ENCODE measurements around the gene PSMA6.
"Not testable (repeated sequence)": the region's sequence is repeated elsewhere in the genome, so short reads cannot be mapped to it uniquely, and the experiment has no call there.

Gene PSMA6

GRCh38 chr14:35285168-35286002 lies 6.8 kb upstream of the PSMA6 start:
- DNase-seq (ENCODE audit: low read depth in 2 of 2), result no peak

- no peak for DNase-seq (ENCODE audit: low read depth in 2 of 2)
Observed at GRCh38 chr14:35286003-35286600, 6.1 kb upstream of the PSMA6 start.

GRCh38 chr14:35286707-35287106 lies 5.5 kb upstream of the PSMA6 start:
- no peak for DNase-seq (ENCODE audit: low read depth in 2 of 2)

GRCh38 chr14:35287431-35288013 lies 4.7 kb upstream of the PSMA6 start:
- peak; percentile 31 to 62 for DNase-seq (ENCODE audit: low read depth in 2 of 2)

- no peak for DNase-seq (ENCODE audit: low read depth in 2 of 2)
Observed at GRCh38 chr14:35289623-35290022, 2.6 kb upstream of the PSMA6 start.

GRCh38 chr14:35292770-35293561 lies 784 bp downstream of the PSMA6 start:
- no peak for DNase-seq (ENCODE audit: low read depth in 2 of 2)

- no peak for DNase-seq (ENCODE audit: low read depth in 2 of 2)
Observed at GRCh38 chr14:35295845-35296161, 3.6 kb downstream of the PSMA6 start.

GRCh38 chr14:35296545-35296944 lies 4.4 kb downstream of the PSMA6 start:
- DNase-seq (ENCODE audit: low read depth in 2 of 2), result no peak

GRCh38 chr14:35297706-35298105 lies 5.5 kb downstream of the PSMA6 start:
- no peak for DNase-seq (ENCODE audit: low read depth in 2 of 2)

- no peak for DNase-seq (ENCODE audit: low read depth in 2 of 2)
Observed at GRCh38 chr14:35298351-35298750, 6.2 kb downstream of the PSMA6 start.

- DNase-seq (ENCODE audit: low read depth in 2 of 2), result no peak
Observed at GRCh38 chr14:35299708-35300107, 7.5 kb downstream of the PSMA6 start.

GRCh38 chr14:35300228-35300627 lies 8.0 kb downstream of the PSMA6 start:
- DNase-seq (ENCODE audit: low read depth in 2 of 2), result no peak

GRCh38 chr14:35301334-35301733 lies 9.2 kb downstream of the PSMA6 start:
- not testable (repeated sequence) for DNase-seq (ENCODE audit: low read depth in 2 of 2)

GRCh38 chr14:35301735-35302528 lies 9.8 kb downstream of the PSMA6 start:
- DNase-seq (ENCODE audit: low read depth in 2 of 2), result no peak

- DNase-seq (ENCODE audit: low read depth in 2 of 2), result no peak
Observed at GRCh38 chr14:35303149-35303935, 11.2 kb downstream of the PSMA6 start.

- DNase-seq (ENCODE audit: low read depth in 2 of 2), result no peak
Observed at GRCh38 chr14:35304812-35305462, 12.8 kb downstream of the PSMA6 start.

GRCh38 chr14:35305633-35306032 lies 13.5 kb downstream of the PSMA6 start:
- no peak for DNase-seq (ENCODE audit: low read depth in 2 of 2)

GRCh38 chr14:35306114-35306513 lies 13.9 kb downstream of the PSMA6 start:
- no peak for DNase-seq (ENCODE audit: low read depth in 2 of 2)

- no peak for DNase-seq (ENCODE audit: low read depth in 2 of 2)
Observed at GRCh38 chr14:35317820-35318219, 25.6 kb downstream of the PSMA6 start.

GRCh38 chr14:35319509-35319908 lies 27.3 kb downstream of the PSMA6 start:
- no peak for DNase-seq (ENCODE audit: low read depth in 2 of 2)

All from stimulated activated CD4-positive, alpha-beta T cell treated with anti-CD3 and anti-CD28 coated beads, Interleukin-4, amount 100 ng/mL, for 48 hours (primary cell).